H9 (cell line): Measurements from ENCODE around the gene SHISA9. TPM values are rescaled to one million over a fixed set of nuclear protein-coding genes. Genes with fewer than 3 reads are reported as not detected.

Experiments used
- DNase-seq: peaks from one replicate; pipeline ENCODE4 v3.0.0-alpha.2; 2017
- H2AFZ ChIP-seq: one replicate; pipeline ENCODE4 v1.6.1; 2013; ENCODE audit warnings: mild to moderate bottlenecking, low read length, control low read depth, moderate library complexity
- H2AK5ac ChIP-seq: 2 replicates; pipeline ENCODE4 v1.6.1; 2013; ENCODE audit warnings: low read length, control low read depth, mixed read lengths; ENCODE audit not compliant: insufficient read length
- H2BK120ac ChIP-seq: one replicate; pipeline ENCODE4 v1.6.1; 2013; ENCODE audit warnings: low read depth, mild to moderate bottlenecking, low read length, control low read depth, inconsistent platforms; ENCODE audit not compliant: poor library complexity, severe bottlenecking
- H2BK12ac ChIP-seq: 2 replicates; pipeline ENCODE4 v1.6.1; 2013; ENCODE audit warnings: low read length, control low read depth, mixed read lengths, low read depth; ENCODE audit not compliant: insufficient read length
- H2BK15ac ChIP-seq: 2 replicates; pipeline ENCODE4 v1.6.1; 2013; ENCODE audit warnings: low read depth, low read length, control low read depth
- H2BK20ac ChIP-seq: one replicate; pipeline ENCODE4 v1.6.1; 2013; ENCODE audit warnings: low read depth, mild to moderate bottlenecking, low read length, control low read depth, inconsistent platforms; ENCODE audit not compliant: poor library complexity, severe bottlenecking
- H2BK5ac ChIP-seq: 2 replicates; pipeline ENCODE4 v1.6.1; 2013; ENCODE audit warnings: low read length, control low read depth, mixed read lengths; ENCODE audit not compliant: insufficient read length
- H3K14ac ChIP-seq: 2 replicates; pipeline ENCODE4 v1.6.1; 2013; ENCODE audit warnings: low read length, control low read depth; ENCODE audit not compliant: insufficient read depth
- H3K18ac ChIP-seq: 2 replicates; pipeline ENCODE4 v1.6.1; 2013; ENCODE audit warnings: low read depth, mild to moderate bottlenecking, mixed read lengths, low read length, control low read depth; ENCODE audit not compliant: insufficient read length
- H3K23ac ChIP-seq: 2 replicates; pipeline ENCODE4 v1.6.1; 2013; ENCODE audit warnings: low read length, control low read depth, mixed read lengths, low read depth; ENCODE audit not compliant: insufficient read length
- H3K23me2 ChIP-seq: 2 replicates; pipeline ENCODE4 v1.6.1; 2013; ENCODE audit warnings: low read depth, mild to moderate bottlenecking, mixed read lengths, low read length, control low read depth; ENCODE audit not compliant: insufficient read length, poor library complexity, severe bottlenecking
- H3K27ac ChIP-seq: 2 replicates; pipeline ENCODE4 v1.5.1; 2013; ENCODE audit warnings: low read length, control low read depth, mixed read lengths, low read depth; ENCODE audit not compliant: insufficient read length
- H3K27me3 ChIP-seq: 2 replicates; pipeline ENCODE4 v1.6.1; 2013; ENCODE audit warnings: low read length, control low read depth, inconsistent platforms; ENCODE audit not compliant: insufficient read depth
- H3K4ac ChIP-seq: 2 replicates; pipeline ENCODE4 v1.6.1; 2013; ENCODE audit warnings: low read depth, mild to moderate bottlenecking, control low read depth, inconsistent platforms, low read length, moderate library complexity
- H3K4me1 ChIP-seq: 2 replicates; pipeline ENCODE4 v1.6.1; 2013; ENCODE audit warnings: low read length, control low read depth, inconsistent platforms; ENCODE audit not compliant: insufficient read depth
- H3K4me2 ChIP-seq: 2 replicates; pipeline ENCODE4 v1.6.1; 2013; ENCODE audit warnings: low read length, control low read depth, mixed read lengths; ENCODE audit not compliant: insufficient read length, insufficient read depth
- H3K56ac ChIP-seq: 2 replicates; pipeline ENCODE4 v1.6.1; 2013; ENCODE audit warnings: low read depth, mild to moderate bottlenecking, mixed read lengths, low read length, control low read depth; ENCODE audit not compliant: insufficient read length
- H3K79me1 ChIP-seq: 2 replicates; pipeline ENCODE4 v1.6.1; 2013; ENCODE audit warnings: low read depth, mild to moderate bottlenecking, moderate library complexity, low read length, control low read depth, inconsistent platforms; ENCODE audit not compliant: insufficient read depth, poor library complexity, severe bottlenecking
- H3K79me2 ChIP-seq: 2 replicates; pipeline ENCODE4 v1.6.1; 2013; ENCODE audit warnings: low read length, control low read depth, inconsistent platforms; ENCODE audit not compliant: insufficient read depth
- H3K9ac ChIP-seq: 2 replicates; pipeline ENCODE4 v1.6.1; 2013; ENCODE audit warnings: low read length, control low read depth, mixed read lengths; ENCODE audit not compliant: insufficient read length; ENCODE audit errors: extremely low read depth
- H3K9me3 ChIP-seq: one replicate; pipeline ENCODE4 v1.6.1; 2013; ENCODE audit warnings: low read depth, low read length, inconsistent platforms; ENCODE audit not compliant: control insufficient read depth
- H3T11ph ChIP-seq: one replicate; pipeline ENCODE4 v1.6.1; 2013; ENCODE audit warnings: mild to moderate bottlenecking, low read length, control low read depth, inconsistent platforms
- H4K20me1 ChIP-seq: one replicate; pipeline ENCODE4 v1.6.1; 2013; ENCODE audit not compliant: control insufficient read depth, insufficient read length, insufficient read depth
- H4K5ac ChIP-seq: 2 replicates; pipeline ENCODE4 v1.6.1; 2013; ENCODE audit warnings: low read depth, mild to moderate bottlenecking, mixed read lengths, low read length, control low read depth; ENCODE audit not compliant: insufficient read length
- H4K8ac ChIP-seq: replicated peaks from 2 replicates; pipeline ENCODE4 v1.6.1; 2013; ENCODE audit warnings: low read length, control low read depth, mixed read lengths, low read depth; ENCODE audit not compliant: insufficient read length
- H4K91ac ChIP-seq: 2 replicates; pipeline ENCODE4 v1.6.1; 2013; ENCODE audit warnings: low read depth, mild to moderate bottlenecking, moderate library complexity, mixed read lengths, low read length, control low read depth; ENCODE audit not compliant: insufficient read length
- H3K27ac Mint-ChIP-seq, 3 experiments: 2 replicates in 2 of 3; 3 replicates in 1 of 3; pipeline ENCODE4 v1.8.0; 2020 to 2021; ENCODE audit warnings: mixed read lengths in 3 of 3, mild to moderate bottlenecking in 1 of 3, moderate library complexity in 1 of 3
- H3K27me3 Mint-ChIP-seq: 2 replicates; pipeline ENCODE4 v1.8.0; 2021; ENCODE audit warnings: low read depth, mild to moderate bottlenecking, moderate library complexity, mixed read lengths
- H3K36me3 Mint-ChIP-seq, 3 experiments: 2 replicates in 2 of 3; 3 replicates in 1 of 3; pipeline ENCODE4 v1.8.0; 2020 to 2021; ENCODE audit warnings: low read depth in 3 of 3, mixed read lengths in 3 of 3; ENCODE audit not compliant: insufficient read depth in 1 of 3
- H3K4me1 Mint-ChIP-seq, 2 experiments: 2 replicates each; pipeline ENCODE4 v1.8.0; 2020; ENCODE audit warnings: mixed read lengths in 2 of 2
- H3K4me3 Mint-ChIP-seq, 2 experiments: 2 replicates in 1 of 2; 3 replicates in 1 of 2; pipeline ENCODE4 v1.8.0; 2020 to 2021; ENCODE audit warnings: mild to moderate bottlenecking in 2 of 2, mixed read lengths in 2 of 2, moderate library complexity in 1 of 2
- H3K9me3 Mint-ChIP-seq, 2 experiments: 2 replicates in 1 of 2; 3 replicates in 1 of 2; pipeline ENCODE4 v1.8.0; 2020; ENCODE audit warnings: mild to moderate bottlenecking in 2 of 2, mixed read lengths in 2 of 2, moderate library complexity in 1 of 2
- WGBS: extraction: QIAGEN DNeasy Blood & Tissue Kit; methylation state at CpG from one replicate; pipeline ENCODE4 v1.1.7; 2013; ENCODE audit warnings: missing lambda C conversion rate, low lambda C conversion rate, mixed read lengths; ENCODE audit not compliant: insufficient read length; ENCODE audit errors: extremely low coverage; 5-methylcytosine and 5-hydroxymethylcytosine counted together
- total RNA-seq: library from RNA; stranded (reverse); gene quantifications from 2 replicates; pipeline ENCODE4 v1.2.1, GENCODE V29; 2021
- TF ChIP-seq, protein P1 (sequence below): fragments of 200-600 bp; sonication (generic); conservative IDR thresholded peaks from 3 replicates; pipeline ENCODE4 v1.8.0; 2021; ENCODE audit warnings: antibody characterized with exemption, mild to moderate bottlenecking

SHISA9 gene
- total RNA-seq, 1 experiment from 2014 or later = 7.0 TPM

GRCh38 chr16:12965274-12965804, 63.9 kb downstream of the SHISA9 start:
- Histone ChIP-seq H3K14ac (no peak overlapping the region), H3K9me3 (no peaks in the 10 kb centered on the region), H2BK20ac (no peak overlapping the region), H2BK5ac (no peak overlapping the region), H2AFZ (no peak overlapping the region), H4K5ac (no peak overlapping the region), H4K8ac (no peak overlapping the region), H3K23me2 (no peaks in the 10 kb centered on the region), H3K27me3 (no peaks in the 10 kb centered on the region), H3K79me2 (no peaks in the 10 kb centered on the region), H3K23ac (no peak overlapping the region), H3K4ac (no peak overlapping the region), H3K79me1 (no peaks in the 10 kb centered on the region), H3T11ph (no peak overlapping the region), H3K56ac (no peak overlapping the region), H2BK12ac (no peak overlapping the region), H3K4me1 (no peaks in the 10 kb centered on the region), H2BK120ac (no peak overlapping the region), H4K20me1 (no peaks in the 10 kb centered on the region), H3K27ac (no peak overlapping the region), H2AK5ac (no peak overlapping the region), H2BK15ac (no peak overlapping the region), H3K18ac (no peak overlapping the region), H3K4me2 (no peak overlapping the region), H4K91ac (no peak overlapping the region), H3K9ac (no peak overlapping the region)
- no peak overlapping the region; a peak in 1 of 7 replicates for H3K27ac Mint-ChIP-seq
- TF ChIP-seq, protein P1, sequence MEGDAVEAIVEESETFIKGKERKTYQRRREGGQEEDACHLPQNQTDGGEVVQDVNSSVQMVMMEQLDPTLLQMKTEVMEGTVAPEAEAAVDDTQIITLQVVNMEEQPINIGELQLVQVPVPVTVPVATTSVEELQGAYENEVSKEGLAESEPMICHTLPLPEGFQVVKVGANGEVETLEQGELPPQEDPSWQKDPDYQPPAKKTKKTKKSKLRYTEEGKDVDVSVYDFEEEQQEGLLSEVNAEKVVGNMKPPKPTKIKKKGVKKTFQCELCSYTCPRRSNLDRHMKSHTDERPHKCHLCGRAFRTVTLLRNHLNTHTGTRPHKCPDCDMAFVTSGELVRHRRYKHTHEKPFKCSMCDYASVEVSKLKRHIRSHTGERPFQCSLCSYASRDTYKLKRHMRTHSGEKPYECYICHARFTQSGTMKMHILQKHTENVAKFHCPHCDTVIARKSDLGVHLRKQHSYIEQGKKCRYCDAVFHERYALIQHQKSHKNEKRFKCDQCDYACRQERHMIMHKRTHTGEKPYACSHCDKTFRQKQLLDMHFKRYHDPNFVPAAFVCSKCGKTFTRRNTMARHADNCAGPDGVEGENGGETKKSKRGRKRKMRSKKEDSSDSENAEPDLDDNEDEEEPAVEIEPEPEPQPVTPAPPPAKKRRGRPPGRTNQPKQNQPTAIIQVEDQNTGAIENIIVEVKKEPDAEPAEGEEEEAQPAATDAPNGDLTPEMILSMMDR = no peak
- DNase-seq = no peak
- no CpG with 5 or more reads among the region's 7 CpGs for WGBS
- peaks cover 0 to 15% (median 13%) of the 10 kb centered on the region in 3 experiments; a peak in 4 of 7 replicates for H3K36me3 Mint-ChIP-seq
- peaks cover 2% of the 10 kb centered on the region; the same call in 1 of the 2 replicates for H3K27me3 Mint-ChIP-seq
- no peaks in the 10 kb centered on the region for H3K4me1 Mint-ChIP-seq
- peaks cover 2 to 3% of the 10 kb centered on the region in 2 experiments; a peak in 3 of 5 replicates for H3K9me3 Mint-ChIP-seq
- H3K4me3 Mint-ChIP-seq = no peak overlapping the region
